CD14-positive monocyte (primary cell): Measurements from ENCODE around the gene PLXDC2. TPM values are rescaled to one million over a fixed set of nuclear protein-coding genes. Genes with fewer than 3 reads are reported as not detected.

Experiments used
- DNase-seq, 3 donors: peaks; one replicate each; pipeline ENCODE4 v3.0.0-alpha.2; 2011 to 2022
- H2AFZ ChIP-seq: 2 replicates; pipeline ENCODE4 v1.6.0; 2012; ENCODE audit warnings: mild to moderate bottlenecking, low read depth, low read length, inconsistent platforms; ENCODE audit not compliant: insufficient read depth, poor library complexity, severe bottlenecking
- H3K27ac ChIP-seq, 2 donors: 1 replicate in 1 of 2; 2 replicates in 1 of 2; pipeline ENCODE4 v1.5.1; 2012 to 2013; ENCODE audit warnings: low read length in 2 of 2, control low read depth in 1 of 2, inconsistent platforms in 1 of 2, low read depth in 1 of 2, mild to moderate bottlenecking in 1 of 2
- H3K27me3 ChIP-seq, 2 donors: one replicate each; pipeline versions ENCODE4 v1.6.0 to v1.6.1; 2011 to 2013; ENCODE audit warnings: low read length in 2 of 2; ENCODE audit not compliant: control insufficient read depth in 2 of 2, insufficient read depth in 2 of 2
- H3K36me3 ChIP-seq, 2 donors: replicated peaks in 1 of 2; 1 replicate in 1 of 2; 2 replicates in 1 of 2; pipeline versions ENCODE4 v1.5.1 to v1.6.1; 2012 to 2013; ENCODE audit warnings: low read length in 2 of 2, control low read depth in 1 of 2, inconsistent platforms in 1 of 2, mild to moderate bottlenecking in 1 of 2; ENCODE audit not compliant: insufficient read depth in 2 of 2, control insufficient read depth in 1 of 2
- H3K4me1 ChIP-seq, 2 donors: 1 replicate in 1 of 2; 2 replicates in 1 of 2; pipeline versions ENCODE4 v1.5.1 to v1.6.1; 2012 to 2013; ENCODE audit warnings: low read length in 2 of 2, control low read depth in 1 of 2, inconsistent platforms in 1 of 2, mild to moderate bottlenecking in 1 of 2, moderate library complexity in 1 of 2; ENCODE audit not compliant: insufficient read depth in 2 of 2, control insufficient read depth in 1 of 2
- H3K4me2 ChIP-seq: replicated peaks from 2 replicates; pipeline ENCODE3; 2012; ENCODE audit warnings: low read length, moderate library complexity, mild to moderate bottlenecking; ENCODE audit not compliant: poor library complexity, severe bottlenecking; ENCODE audit errors: extremely low read depth
- H3K4me3 ChIP-seq, 3 experiments: fragments of 200-600 bp in 1 of 3; sonication (generic) in 1 of 3; replicated peaks in 1 of 3; 1 replicate in 2 of 3; 2 replicates in 1 of 3; pipeline ENCODE4 v1.5.1; 2011 to 2013; ENCODE audit warnings: low read length in 3 of 3, mild to moderate bottlenecking in 3 of 3, control low read depth in 2 of 3, low read depth in 2 of 3, inconsistent platforms in 1 of 3, moderate library complexity in 1 of 3
- H3K79me2 ChIP-seq: 2 replicates; pipeline ENCODE4 v1.6.0; 2012; ENCODE audit warnings: mild to moderate bottlenecking, control low read depth, inconsistent platforms, low read length, moderate library complexity; ENCODE audit not compliant: insufficient read depth
- H3K9ac ChIP-seq: 2 replicates; pipeline ENCODE4 v1.6.0; 2017; ENCODE audit warnings: low read length, mild to moderate bottlenecking; ENCODE audit not compliant: insufficient read depth, poor library complexity, severe bottlenecking
- H3K9me3 ChIP-seq, 2 donors: replicated peaks in 1 of 2; 1 replicate in 1 of 2; 2 replicates in 1 of 2; pipeline versions ENCODE4 v1.5.1 to v1.6.1; 2012 to 2013; ENCODE audit warnings: low read length in 2 of 2, control low read depth in 1 of 2; ENCODE audit not compliant: control insufficient read depth in 1 of 2, insufficient read depth in 1 of 2
- H4K20me1 ChIP-seq: 2 replicates; pipeline ENCODE4 v1.6.0; 2012; ENCODE audit warnings: mild to moderate bottlenecking, low read length, control low read depth, moderate library complexity; ENCODE audit not compliant: insufficient read depth
- H3K27ac Mint-ChIP-seq, 7 donors: one replicate each; pipeline ENCODE4 v1.8.0; 2020; ENCODE audit warnings: mild to moderate bottlenecking in 7 of 7, mixed read lengths in 7 of 7, moderate library complexity in 6 of 7, inconsistent platforms in 2 of 7
- H3K27me3 Mint-ChIP-seq, 3 donors: one replicate each; pipeline ENCODE4 v1.8.0; 2021 to 2022; ENCODE audit warnings: low read depth in 3 of 3, mild to moderate bottlenecking in 3 of 3, mixed read lengths in 3 of 3, moderate library complexity in 3 of 3, inconsistent platforms in 1 of 3
- H3K36me3 Mint-ChIP-seq, 2 donors: one replicate each; pipeline ENCODE4 v1.8.0; 2020; ENCODE audit warnings: mixed read lengths in 2 of 2, inconsistent platforms in 1 of 2, mild to moderate bottlenecking in 1 of 2
- H3K4me1 Mint-ChIP-seq: one replicate; pipeline ENCODE4 v1.8.0; 2020; ENCODE audit warnings: mild to moderate bottlenecking, mixed read lengths
- H3K4me3 Mint-ChIP-seq, 2 donors: one replicate each; pipeline ENCODE4 v1.8.0; 2020; ENCODE audit warnings: mild to moderate bottlenecking in 2 of 2, mixed read lengths in 2 of 2, moderate library complexity in 1 of 2
- H3K9me3 Mint-ChIP-seq, 7 donors: one replicate each; pipeline ENCODE4 v1.8.0; 2020 to 2022; ENCODE audit warnings: mixed read lengths in 7 of 7, mild to moderate bottlenecking in 6 of 7, moderate library complexity in 6 of 7, inconsistent platforms in 2 of 7
- CTCF ChIP-seq: fragments of 200-600 bp; IDR thresholded peaks from one replicate; pipeline ENCODE4 v1.8.0; 2022; ENCODE audit warnings: antibody characterized with exemption, mild to moderate bottlenecking
- WGBS: methylation state at CpG from one replicate; pipeline ENCODE4 v1.1.5; 2013; ENCODE audit warnings: missing lambda C conversion rate; ENCODE audit not compliant: insufficient coverage; 5-methylcytosine and 5-hydroxymethylcytosine counted together
- intact Hi-C, 2 donors: fragments of 100-400 bp; cut with micrococcal nuclease; formaldehyde crosslinking; loops; one replicate each; pipeline versions ENCODE4 v1.15.0 to v1.15.1; 2023
- polyA plus RNA-seq, 3 donors: library from polyadenylated mRNA; depleted of rRNA in 1 of 3; unstranded in 2 of 3; stranded (reverse) in 1 of 3; fragments of 300-500 nt in 2 of 3; fragments of >200 nt in 1 of 3; fragmentation: Illumina TruSeq in 2 of 3; gene quantifications; 1 replicate in 2 of 3; 2 replicates in 1 of 3; pipeline ENCODE4 v1.2.3, GENCODE V29; 2012 to 2021

Gene PLXDC2
- polyA plus RNA-seq, 3 donors = 37.5 to 128 (median 93.6) TPM

DNA sequence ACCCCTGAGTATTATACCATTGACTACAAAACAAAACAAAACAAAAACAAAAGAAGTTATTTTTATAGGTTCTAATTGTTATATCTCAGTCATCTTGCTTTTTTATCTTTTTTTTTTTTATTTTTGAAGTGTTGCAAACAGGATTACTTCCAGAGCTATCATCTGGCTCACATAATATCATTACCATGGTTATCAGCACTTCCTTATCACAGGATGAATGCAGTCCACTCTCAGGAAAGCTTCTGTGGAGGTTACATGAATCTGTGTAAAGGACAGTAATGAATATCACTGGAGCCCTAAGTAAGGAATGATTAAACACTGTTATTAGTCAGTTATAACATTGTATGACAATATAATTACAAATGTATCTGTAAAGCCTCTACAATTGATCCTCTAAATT lies 451.5 kb downstream of the PLXDC2 start:
- Histone ChIP-seq H3K9me3 (no peaks in the 10 kb centered on the region), H3K27ac (no peak overlapping the region), H3K4me2 (no peak overlapping the region), H3K79me2 (no peaks in the 10 kb centered on the region), H4K20me1 (no peaks in the 10 kb centered on the region), H3K36me3 (peaks cover 0 to 11% of the 10 kb centered on the region in 2 donors), H3K9ac (no peak overlapping the region), H3K27me3 (no peaks in the 10 kb centered on the region), H2AFZ (no peak overlapping the region), H3K4me1 (no peaks in the 10 kb centered on the region), H3K4me3 (no peak overlapping the region)
- no peak for DNase-seq
- peaks cover 0 to 7% (median under 1%) of the 10 kb centered on the region in 7 donors for H3K9me3 Mint-ChIP-seq
- H3K4me1 Mint-ChIP-seq = no peaks in the 10 kb centered on the region
- no peaks in the 10 kb centered on the region for H3K27me3 Mint-ChIP-seq
- peaks cover 20 to 32% of the 10 kb centered on the region in 2 donors for H3K36me3 Mint-ChIP-seq
- no peak for TF ChIP-seq CTCF
- intact Hi-C loops = no loop called here
- H3K4me3 Mint-ChIP-seq = no peak overlapping the region
- H3K27ac Mint-ChIP-seq = no peak overlapping the region

GRCh38 chr10:20271490-20271889 lies 455.3 kb downstream of the PLXDC2 start:
- H3K27me3 ChIP-seq = no peaks in the 10 kb centered on the region
- no peaks in the 10 kb centered on the region for H3K79me2 ChIP-seq
- no peak overlapping the region for H3K4me2 ChIP-seq
- no peak for TF ChIP-seq CTCF
- H3K9me3 Mint-ChIP-seq = peaks cover 0 to 3% (median 0%) of the 10 kb centered on the region in 7 donors
- H3K27ac ChIP-seq = no peak overlapping the region
- no peaks in the 10 kb centered on the region for H3K4me1 Mint-ChIP-seq
- DNase-seq = no peak
- H2AFZ ChIP-seq = no peak overlapping the region
- intact Hi-C loops = no loop called here
- peaks cover 2 to 31% of the 10 kb centered on the region in 2 donors for H3K36me3 ChIP-seq
- H3K4me1 ChIP-seq = no peaks in the 10 kb centered on the region
- WGBS = no CpG with 5 or more reads among the region's 2 CpGs
- no peak overlapping the region for H3K4me3 ChIP-seq
- no peaks in the 10 kb centered on the region for H4K20me1 ChIP-seq
- no peaks in the 10 kb centered on the region for H3K9me3 ChIP-seq
- H3K9ac ChIP-seq = no peak overlapping the region
- H3K27ac Mint-ChIP-seq = peak overlapping the region in 1 of 7 donors; percentile 9
- peaks cover 26 to 42% of the 10 kb centered on the region in 2 donors for H3K36me3 Mint-ChIP-seq
- no peak overlapping the region for H3K4me3 Mint-ChIP-seq
- H3K27me3 Mint-ChIP-seq = no peaks in the 10 kb centered on the region
